T-helper 2 cell (primary cell): ENCODE measurements around the gene FCHSD2.
"Not testable (repeated sequence)": the region's sequence is repeated elsewhere in the genome, so short reads cannot be mapped to it uniquely, and the experiment has no call there.

Experiments used
- DNase-seq, 5 experiments: peaks; one replicate each; pipeline versions ENCODE4 v3.0.0 to v3.0.0-alpha.2; 2012 to 2022

The FCHSD2 gene

DNA sequence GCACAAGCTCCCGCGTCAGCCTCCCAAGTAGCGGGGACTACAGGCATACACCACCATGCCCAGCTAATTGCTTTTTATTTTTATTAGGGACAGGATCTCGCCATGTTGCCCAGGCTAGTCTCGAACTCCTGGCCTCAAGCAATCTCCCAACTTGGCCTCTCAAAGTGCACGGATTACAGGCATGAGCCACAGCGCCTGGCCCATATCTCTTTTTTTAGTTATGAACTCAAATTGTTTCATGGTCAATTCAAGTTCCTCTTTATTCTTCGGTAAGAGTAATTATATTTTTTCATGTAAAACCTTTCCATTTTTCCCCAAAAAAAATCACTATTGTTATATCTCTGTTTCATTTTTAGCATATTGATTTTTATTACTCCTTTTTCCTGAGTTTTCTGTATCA, 25.5 kb downstream of the FCHSD2 start:
- DNase-seq, result no peak

DNA sequence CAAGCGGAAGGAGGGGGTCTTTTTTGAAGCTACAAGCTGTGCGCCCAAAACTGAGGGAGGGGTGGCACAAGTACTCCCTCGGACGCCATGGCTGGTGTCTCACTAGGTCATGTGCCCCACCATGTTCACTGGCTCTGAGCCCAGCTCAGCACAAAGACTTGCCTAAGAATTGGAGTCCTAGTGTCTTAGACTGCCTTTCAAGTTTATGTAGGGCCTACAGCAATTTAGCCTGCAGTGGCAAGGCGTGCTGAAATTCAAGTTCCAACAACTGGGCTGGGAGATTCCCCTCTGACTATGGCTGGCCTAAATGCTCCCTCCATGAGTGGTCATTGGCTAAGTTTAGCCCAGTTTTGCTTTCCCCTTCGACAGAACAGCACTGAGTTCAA, 27.3 kb downstream of the FCHSD2 start:
- no peak for DNase-seq

DNA sequence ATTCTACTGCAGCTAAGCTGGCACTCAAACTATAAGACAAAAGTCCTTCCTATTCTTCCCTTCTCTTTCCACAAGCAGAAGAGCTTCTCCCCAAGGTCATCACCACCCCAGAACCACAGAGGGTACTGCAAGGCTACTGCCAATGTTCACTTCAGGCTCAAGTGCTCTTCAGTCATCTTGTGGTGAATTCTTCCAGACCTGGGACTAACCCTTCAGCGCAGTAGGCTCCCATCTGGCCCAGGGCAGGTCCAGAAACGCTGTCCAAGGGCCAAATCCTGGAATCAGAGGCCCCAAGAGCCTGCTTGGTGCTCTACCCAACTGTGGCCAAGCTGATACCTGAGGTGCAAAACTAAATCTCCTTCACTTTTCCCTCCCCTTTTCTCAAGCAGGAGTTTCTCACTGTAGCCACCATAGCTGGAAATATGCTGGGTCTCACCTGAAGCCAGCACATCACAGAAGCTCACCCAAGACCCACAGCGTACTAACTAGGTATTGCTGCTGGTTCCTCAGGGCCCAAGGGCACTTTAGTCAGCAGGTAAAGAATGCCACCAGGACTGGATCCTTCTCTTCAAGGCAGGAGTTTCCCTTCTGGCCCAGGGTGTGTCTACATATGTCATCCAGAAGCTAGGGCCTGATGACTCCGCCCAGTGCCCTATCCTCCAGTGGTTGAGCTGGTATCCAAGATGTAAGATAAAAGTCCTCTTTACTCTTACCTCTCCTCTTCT, 27.8 kb downstream of the FCHSD2 start:
- no peak for DNase-seq

DNA sequence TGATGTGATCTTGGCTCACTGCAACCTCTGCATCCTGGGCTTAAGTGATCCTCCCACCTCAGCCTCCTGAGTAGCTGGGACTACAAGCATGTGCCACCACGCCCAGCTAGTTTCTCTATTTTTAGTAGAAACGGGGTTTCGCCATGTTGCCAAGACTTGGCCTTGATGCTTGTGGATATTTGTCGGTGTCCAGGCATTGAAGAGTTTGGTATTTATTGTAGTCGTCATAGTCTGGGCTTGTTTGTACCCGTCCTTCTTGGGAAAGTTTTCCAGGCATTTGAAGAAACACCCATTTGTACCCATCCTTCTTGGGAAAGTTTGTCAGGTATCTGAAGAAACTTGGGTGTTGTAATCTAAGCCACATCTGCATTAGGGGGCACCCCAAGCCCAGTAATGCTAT, 28.7 kb downstream of the FCHSD2 start:
- DNase-seq, result no peak

DNA sequence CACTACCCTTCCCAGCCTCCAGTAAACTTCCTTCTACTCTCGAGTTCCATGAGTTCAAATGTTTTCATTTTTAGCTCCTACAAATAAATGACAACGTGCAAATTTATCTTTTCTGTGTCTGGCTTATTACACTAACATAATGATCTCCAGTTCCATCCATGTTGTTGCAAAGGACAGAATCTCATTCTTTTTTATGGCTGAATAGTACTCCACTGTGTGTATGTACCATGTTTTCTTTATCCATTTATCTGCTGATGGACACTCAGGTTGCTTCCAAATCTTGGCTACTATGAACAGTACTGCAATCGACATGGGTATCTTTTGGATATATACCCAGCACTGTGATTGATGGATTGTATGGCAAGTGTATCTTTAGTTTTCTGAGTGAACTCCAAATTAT, 34.5 kb downstream of the FCHSD2 start:
- no peak for DNase-seq

DNA sequence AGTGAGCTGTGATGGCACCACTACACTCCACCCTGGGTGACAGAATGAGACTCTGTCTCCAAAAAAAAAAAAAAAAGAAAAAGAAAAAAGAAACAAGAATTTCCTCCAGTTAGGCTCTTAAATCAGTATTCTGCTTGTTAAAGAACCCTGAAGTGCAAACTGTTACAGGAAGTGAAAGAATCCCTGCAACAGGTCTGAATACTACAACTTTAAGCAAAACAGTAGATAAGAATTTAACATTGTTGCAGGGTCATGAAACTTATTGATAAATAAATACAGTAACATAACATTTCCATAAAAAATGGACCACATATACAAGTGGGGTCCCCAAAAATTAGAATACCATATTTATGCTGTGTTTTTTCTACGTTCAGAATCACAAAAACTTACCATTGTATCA, 35.8 kb downstream of the FCHSD2 start:
- no peak for DNase-seq

DNA sequence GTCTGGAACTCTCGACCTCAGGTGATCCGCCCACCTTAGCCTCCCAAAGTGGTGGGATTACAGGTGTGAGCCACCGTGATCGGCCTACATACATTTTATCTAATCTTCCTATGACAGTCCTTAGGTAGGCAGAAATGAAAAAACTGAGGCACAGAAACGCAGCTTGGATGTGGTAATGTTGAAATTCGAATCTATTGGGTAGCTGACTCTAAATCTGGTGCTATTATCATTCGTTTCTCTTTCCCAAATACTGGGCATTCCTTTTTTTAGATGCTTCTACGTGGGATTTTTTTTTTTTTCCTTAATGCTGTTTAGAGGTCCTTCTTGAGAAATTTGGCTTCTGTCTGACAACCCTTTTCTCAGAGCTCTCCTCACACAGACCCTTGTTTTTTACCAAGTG, 41.5 kb downstream of the FCHSD2 start:
- no peak for DNase-seq

DNA sequence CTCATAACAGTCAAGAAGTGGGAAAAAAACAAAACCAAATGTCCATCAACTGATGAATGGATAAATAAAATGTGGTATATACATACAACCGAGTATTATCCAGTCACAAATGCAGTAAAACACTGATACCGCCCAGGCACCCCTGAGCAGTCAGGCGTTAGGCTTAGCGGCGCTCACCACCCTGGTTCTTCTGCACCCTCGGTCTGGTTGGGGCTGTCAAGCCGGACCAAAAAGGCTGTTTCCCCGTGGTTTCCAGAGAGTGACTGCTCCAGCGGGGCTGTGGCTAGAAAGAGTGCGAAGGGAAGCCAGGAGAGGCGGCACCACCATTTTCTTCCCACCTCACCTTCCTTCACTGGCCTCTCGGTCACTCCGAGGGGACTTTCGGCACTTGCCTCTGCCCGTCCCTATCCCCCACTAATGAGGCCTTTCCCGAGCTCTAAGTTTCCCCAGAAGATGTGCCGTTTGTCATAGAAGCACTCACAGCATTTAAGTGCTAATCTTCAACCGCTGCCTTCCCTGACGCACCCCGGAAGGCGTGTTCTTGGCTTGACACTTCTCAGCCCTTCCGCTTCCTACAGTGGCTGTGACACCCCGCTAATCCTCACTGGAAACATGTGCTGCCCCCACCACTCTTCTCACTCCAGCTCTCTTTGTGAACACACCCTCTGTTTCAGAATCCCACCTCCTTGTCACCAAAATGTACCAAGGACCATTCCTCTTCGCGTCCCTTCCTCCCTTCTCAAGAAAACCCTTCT, 42.4 kb downstream of the FCHSD2 start:
- no peak for DNase-seq

DNA sequence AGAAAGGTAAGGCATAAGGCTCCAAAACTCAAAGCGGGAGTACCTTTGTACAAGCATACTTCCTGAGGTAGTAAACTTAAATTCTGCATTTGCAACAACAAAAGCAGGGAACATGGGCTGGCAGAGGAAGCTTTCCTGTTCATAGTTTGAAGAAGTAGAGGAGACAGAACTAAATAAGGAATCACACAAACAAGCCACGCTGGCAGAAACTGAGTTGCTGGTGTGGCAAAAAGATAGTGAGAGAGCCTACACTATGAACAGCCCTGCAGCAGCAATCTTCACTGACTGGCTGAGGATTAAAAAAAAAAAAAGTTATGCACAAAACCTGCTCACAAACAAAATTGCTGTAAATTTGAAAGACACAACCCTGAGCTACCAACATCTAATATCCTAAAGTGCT, 46.5 kb downstream of the FCHSD2 start:
- DNase-seq, result no peak

DNA sequence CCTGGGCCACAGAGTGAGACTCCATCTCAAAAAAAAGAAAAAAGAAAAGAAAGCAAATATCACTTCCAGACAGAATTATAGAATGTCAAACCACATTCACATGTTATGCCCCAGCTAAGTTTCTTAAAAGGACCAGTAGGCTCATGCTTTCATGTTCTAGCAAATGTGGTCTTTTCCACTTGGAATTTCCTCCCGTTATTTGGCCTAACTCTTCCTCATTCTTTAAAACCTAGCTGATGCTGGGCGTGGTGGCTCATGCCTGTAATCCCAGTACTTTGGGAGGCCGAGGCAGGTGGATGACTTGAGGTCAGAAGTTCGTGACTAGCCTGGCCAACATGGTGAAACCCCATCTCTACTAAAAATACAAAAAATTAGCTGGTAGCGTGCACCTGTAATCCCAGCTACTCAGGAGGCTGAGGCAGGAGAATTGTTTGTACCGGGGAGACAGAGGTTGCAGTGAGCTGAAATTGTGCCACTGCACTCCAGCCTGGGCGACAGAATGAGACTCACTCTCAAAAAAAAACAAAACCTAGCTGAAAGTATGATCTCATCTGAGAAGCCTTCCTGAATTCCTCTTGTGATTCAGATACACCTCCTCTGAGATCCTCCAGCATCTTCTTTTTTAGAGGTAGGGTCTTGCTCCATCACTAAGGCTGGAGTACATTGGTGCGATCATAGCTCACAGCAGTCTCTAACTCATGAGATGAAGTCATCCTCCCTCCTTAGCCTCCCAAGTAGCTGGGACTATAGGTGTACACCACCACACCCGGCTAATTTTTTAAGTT, 50.4 kb downstream of the FCHSD2 start:
- no peak for DNase-seq

DNA sequence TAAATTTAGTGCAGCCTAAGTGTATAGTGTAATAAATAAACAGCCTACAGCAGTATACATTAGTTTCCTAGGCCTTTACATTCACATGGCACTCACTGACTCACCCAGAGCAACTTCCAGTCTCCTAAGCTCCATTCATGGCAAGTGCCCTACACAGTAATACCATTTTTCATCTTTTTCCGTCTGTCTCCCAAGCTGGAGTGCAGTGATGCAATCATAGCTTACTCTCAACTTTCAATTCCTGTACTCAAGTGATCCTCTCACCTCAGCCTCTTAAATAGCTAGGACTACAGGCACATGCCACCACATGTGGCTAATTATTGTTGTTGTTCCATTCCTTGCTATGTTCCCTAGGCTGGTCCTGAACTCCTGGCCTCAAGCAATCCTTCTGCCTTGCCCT, 54.4 kb downstream of the FCHSD2 start:
- no peak for DNase-seq

DNA sequence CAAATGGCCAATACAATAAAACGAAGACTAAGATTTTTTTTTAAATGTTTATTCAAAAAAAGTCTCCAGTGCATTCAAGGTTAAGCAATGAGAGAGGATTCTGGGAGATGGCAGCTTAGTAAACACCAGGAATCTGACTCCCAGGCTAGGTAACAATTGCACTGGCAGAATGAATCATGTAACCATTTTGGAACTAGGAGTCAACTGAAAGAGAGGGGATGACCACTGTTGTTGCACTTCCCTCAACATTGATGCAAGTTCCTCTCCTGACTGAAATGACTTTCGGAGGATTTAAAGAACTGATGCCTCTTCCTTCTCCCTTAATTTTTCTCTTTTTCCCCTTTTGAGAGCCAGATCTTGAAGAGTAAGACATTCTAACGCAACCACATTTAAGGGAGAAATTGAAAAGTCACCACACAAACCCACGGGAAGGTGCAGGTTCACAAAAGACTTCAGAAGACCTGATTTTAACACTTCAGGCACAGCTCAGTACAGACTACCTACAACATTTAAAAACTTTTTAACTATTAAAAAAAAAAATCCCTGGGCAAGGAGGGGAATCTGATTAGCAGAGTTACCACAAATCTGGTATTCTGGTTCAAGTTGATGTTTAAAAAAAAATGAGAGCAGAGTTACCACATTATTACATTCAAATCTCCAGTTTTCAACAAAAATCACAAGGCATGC, 56.8 kb downstream of the FCHSD2 start:
- no peak for DNase-seq

DNA sequence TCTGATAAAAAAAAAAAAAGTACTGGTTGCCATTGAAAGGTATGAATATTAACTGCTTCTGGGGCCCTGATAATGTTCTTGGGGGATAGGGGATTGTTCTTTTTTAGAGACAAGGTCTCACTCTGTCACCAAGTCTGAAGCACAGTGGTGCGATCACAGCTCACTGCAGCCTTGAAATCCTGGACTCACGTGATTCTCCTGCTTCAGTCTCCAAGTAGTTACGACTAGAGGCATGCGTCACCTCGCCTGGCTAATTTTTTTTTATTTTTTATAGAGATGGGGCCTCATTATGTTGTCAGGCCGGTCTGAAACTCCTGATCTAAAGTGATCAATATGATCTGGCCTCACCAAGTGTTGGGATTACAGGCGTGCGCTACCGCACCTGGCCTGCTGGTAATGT, 63.5 kb downstream of the FCHSD2 start:
- DNase-seq, result no peak

DNA sequence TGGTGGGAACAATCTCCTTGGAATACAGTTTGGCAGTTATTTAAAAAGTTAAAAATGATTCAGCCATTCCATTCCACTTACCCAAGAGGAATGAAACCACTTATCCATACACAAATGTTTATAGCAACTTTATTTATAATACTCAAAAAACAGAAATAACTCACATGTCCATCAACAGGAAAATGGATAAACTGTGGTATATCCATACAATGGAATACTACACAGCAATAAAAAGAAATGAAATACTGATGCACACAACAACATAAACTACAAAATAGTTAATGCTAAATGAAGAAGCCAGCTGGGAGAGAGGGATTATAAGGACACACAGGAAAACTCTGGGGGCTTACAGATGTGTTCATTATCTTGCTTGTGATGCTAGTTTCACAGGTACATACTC, 64.7 kb downstream of the FCHSD2 start:
- no peak for DNase-seq

DNA sequence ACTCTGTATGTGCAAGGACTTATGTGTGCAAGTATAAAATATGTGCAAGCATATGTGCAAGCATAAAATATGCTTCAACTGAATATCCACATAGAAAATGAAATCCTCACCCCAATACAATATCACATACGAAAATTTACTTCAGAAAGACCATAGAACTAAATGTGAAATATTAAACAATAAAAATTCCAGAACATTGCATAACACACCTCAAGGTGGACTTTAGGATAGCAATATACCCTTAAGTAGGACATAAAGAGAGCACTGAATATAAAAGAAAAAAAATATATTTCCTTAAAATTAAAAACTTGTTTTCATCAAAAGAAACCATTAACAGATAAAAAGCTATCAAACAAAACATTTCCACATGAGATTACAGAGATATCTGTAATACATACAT, 67.8 kb downstream of the FCHSD2 start:
- DNase-seq, result no peak

DNA sequence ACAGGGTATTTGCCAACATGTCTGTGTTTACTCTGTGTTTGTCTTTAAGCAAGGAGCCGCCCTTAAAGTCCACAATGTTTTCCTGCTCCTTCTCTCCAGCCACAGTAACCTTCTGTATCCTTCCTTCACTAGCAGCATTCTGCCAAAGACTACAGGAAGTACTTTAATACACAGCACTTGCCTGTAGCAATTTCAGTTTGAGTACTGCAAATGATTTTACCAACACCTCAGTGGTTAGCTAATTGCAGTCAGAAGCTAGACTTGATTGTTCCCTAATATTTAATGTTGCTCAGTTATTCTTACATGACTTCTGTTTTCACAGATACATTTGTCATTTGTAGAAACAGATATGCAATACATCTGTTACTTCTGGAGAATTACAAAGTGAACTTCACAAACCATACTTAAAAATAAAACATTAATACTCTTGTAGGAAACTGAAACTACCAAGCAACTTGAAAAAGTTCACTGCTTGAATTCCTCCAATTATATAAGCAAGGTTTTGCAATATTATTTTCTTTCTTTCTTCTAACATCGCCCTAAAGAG, 69.1 kb downstream of the FCHSD2 start:
- peak in 1 of 5 experiments; percentile 58 for DNase-seq

DNA sequence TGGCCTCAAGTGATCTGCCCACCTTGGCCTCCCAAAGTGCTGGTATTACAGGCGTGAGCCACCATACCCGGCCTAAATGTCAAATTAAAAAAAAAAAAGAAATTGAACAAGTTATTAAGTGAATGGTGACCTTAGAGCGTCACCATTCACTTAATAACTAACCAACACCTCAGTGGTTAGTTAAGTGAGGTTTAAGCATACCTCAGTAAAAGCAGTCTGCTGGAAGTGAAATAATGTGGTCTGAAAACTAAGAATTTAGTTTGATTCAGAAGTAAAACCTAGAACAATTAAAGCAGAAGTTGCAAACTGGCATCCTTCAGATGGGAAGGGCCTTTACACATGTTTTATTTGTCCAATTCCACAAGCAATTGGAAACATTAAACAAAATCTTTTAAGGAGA, 71.5 kb downstream of the FCHSD2 start:
- no peak for DNase-seq

DNA sequence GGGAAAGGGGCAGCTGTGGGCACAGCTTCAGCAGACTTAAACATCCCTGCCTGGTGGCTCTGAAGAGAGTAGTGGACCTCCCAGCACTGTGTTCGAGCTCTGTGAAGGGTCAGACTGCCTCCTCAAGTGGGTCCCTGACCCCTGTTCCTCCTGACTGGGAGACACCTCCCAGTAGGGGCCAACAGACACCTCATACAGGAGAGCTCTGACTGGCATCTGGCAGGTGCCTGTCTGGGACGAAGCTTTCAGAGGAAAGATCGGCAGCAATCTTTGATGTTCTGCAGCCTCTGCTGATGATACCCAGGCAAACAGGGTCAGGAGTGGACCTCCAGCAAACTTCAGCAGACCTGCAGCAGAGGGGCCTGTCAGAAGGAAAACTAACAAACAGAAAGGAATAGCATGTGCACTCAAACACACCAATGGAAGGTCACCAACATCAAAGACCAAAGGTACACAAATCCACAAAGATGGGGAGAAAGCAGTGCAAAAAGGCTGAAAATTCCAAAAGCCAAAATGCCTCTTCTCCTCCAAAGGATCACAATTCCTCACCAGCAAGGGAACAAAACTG, 80.2 kb downstream of the FCHSD2 start:
- not testable (repeated sequence) for DNase-seq

DNA sequence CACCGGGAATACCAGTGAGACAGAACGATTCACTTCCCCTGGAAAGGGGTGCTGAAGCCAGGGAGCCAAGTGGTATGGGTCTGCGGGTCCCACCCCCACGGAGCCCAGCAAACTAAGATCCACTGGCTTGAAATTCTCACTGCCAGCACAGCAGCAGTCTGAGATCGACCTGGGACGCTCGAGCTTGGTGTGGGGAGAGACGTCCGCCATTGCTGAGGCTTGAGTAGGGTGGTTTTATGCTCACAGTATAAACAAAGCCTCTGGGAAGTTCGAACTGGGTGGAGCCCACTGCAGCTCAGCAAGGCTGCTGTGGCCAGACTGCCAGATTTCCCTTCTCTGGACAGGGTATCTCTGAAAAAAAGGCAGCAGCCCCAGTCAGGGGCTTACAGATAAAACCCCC, 80.7 kb downstream of the FCHSD2 start:
- not testable (repeated sequence) for DNase-seq

DNA sequence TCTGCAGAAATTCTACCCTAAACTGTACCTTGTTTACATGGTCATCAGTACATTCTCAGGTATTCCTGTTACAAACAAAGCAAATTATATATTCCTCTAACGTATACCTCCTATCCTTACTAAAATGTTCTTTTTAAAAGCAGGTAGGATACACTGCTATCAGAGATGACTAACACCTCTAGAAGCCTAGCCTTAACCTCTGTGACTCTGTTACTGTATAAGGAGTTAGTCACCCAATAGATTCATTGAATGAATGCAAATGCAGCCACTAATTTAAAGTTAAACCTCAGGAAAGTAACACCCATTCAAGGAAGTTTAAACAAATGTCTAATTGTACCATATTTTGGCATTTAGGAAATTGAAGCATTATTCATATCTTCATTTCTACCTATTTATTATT, 82.2 kb downstream of the FCHSD2 start:
- no peak for DNase-seq

DNA sequence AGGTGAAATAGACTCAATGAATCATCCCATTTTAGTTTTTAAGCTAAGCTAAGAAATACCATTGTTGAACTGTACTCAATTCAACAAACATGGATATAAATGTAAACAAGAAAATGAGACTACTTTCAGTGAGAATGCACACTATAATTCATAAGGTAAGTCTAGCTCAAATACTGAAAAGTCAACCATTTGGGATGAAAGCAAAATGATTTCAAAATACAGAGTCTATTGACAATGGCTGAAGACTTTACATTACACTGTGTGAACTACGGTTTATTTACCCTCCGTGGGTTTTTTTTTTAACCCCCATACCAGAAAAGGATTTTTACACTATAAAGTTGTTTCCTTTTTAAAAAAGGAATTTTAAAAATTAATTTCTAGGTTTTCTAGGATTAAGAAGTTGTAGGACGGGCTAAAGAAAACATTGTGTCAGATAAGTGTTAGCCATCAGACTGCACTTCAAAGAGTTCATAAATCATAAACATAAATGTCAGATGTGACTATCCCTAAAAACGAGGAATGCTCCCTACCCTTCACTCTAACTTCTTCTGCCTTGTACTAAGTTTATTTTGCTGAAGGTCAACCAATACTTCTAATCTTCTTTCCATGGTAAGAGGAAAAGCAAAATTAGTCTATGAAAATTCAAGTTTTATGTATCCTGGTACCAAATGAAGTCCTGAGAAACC, 83.0 kb downstream of the FCHSD2 start:
- no peak for DNase-seq
